HepG2 (cell line): ENCODE results near the gene ABCF1. TPM values are rescaled to one million over a fixed set of nuclear protein-coding genes. Genes with fewer than 3 reads are reported as not detected.

Experiments
- ATF6 ChIP-seq: sonication (generic); formaldehyde crosslinking; conservative IDR thresholded peaks from 2 replicates; pipeline ENCODE4 v1.4.0; 2020; ENCODE audit warnings: missing genetic modification reagents
- BHLHE40 ChIP-seq: IDR thresholded peaks from 2 replicates; pipeline ENCODE4 v1.6.1; 2011; ENCODE audit warnings: low read length, improper control_type of control experiment
- CBX5 ChIP-seq: sonication (generic); formaldehyde crosslinking; IDR thresholded peaks from 2 replicates; pipeline ENCODE4 v1.4.0; 2020; ENCODE audit warnings: missing genetic modification reagents, borderline replicate concordance
- GRHL1 ChIP-seq: sonication (generic); formaldehyde crosslinking; conservative IDR thresholded peaks from 2 replicates; pipeline ENCODE4 v1.8.0; 2022; ENCODE audit warnings: missing genetic modification reagents
- NCOA2 ChIP-seq: sonication (generic); formaldehyde crosslinking; IDR thresholded peaks from 2 replicates; pipeline ENCODE4 v1.8.0; 2022; ENCODE audit warnings: inconsistent platforms
- PITX1 ChIP-seq: sonication (generic); formaldehyde crosslinking; IDR thresholded peaks from 2 replicates; pipeline ENCODE4 v1.5.1; 2020; ENCODE audit warnings: mild to moderate bottlenecking, missing genetic modification reagents
- PPARG ChIP-seq: conservative IDR thresholded peaks from 2 replicates; pipeline ENCODE4 v1.6.1; 2016; ENCODE audit warnings: missing biosample characterization, missing genetic modification reagents
- RCOR2 ChIP-seq: IDR thresholded peaks from 2 replicates; pipeline ENCODE4 v1.6.1; 2016; ENCODE audit warnings: missing biosample characterization, missing genetic modification reagents
- SALL1 ChIP-seq: sonication (generic); formaldehyde crosslinking; IDR thresholded peaks from 2 replicates; pipeline ENCODE4 v1.8.0; 2022; ENCODE audit warnings: mild to moderate bottlenecking, missing genetic modification reagents
- TCF7 ChIP-seq: sonication (generic); IDR thresholded peaks from 2 replicates; pipeline ENCODE4 v1.6.1; 2016; ENCODE audit warnings: antibody characterized with exemption, low read depth
- ZNF10 ChIP-seq: sonication (generic); formaldehyde crosslinking; IDR thresholded peaks from 2 replicates; pipeline ENCODE4 v1.4.0; 2020; ENCODE audit warnings: mild to moderate bottlenecking, low read depth, missing genetic modification reagents, borderline replicate concordance
- ZNF160 ChIP-seq: sonication (generic); formaldehyde crosslinking; IDR thresholded peaks from 2 replicates; pipeline ENCODE4 v1.8.0; 2022; ENCODE audit warnings: mild to moderate bottlenecking, inconsistent platforms, missing genetic modification reagents
- ZNF235 ChIP-seq: sonication (generic); formaldehyde crosslinking; IDR thresholded peaks from 2 replicates; pipeline ENCODE4 v1.8.1; 2023; ENCODE audit warnings: mild to moderate bottlenecking, missing genetic modification reagents, borderline replicate concordance
- ZNF280D ChIP-seq: sonication (generic); formaldehyde crosslinking; IDR thresholded peaks from 2 replicates; pipeline ENCODE4 v1.5.1; 2020; ENCODE audit warnings: mild to moderate bottlenecking, missing genetic modification reagents
- ZNF383 ChIP-seq: sonication (generic); formaldehyde crosslinking; IDR thresholded peaks from 2 replicates; pipeline ENCODE4 v1.4.0; 2020; ENCODE audit warnings: missing genetic modification reagents, mild to moderate bottlenecking, borderline replicate concordance
- ZNF451 ChIP-seq: sonication (generic); formaldehyde crosslinking; IDR thresholded peaks from 2 replicates; pipeline ENCODE4 v1.5.0; 2020; ENCODE audit warnings: mild to moderate bottlenecking, missing genetic modification reagents
- ZNF530 ChIP-seq: sonication (generic); formaldehyde crosslinking; IDR thresholded peaks from 2 replicates; pipeline ENCODE4 v1.5.0; 2020; ENCODE audit warnings: low read depth, mild to moderate bottlenecking, missing genetic modification reagents
- ZNF720 ChIP-seq: sonication (generic); formaldehyde crosslinking; IDR thresholded peaks from 2 replicates; pipeline ENCODE4 v1.4.0; 2020; ENCODE audit warnings: missing genetic modification reagents
- ZNF891 ChIP-seq: sonication (generic); formaldehyde crosslinking; IDR thresholded peaks from 2 replicates; pipeline ENCODE4 v1.5.0; 2020; ENCODE audit warnings: mild to moderate bottlenecking, missing genetic modification reagents
- ZUFSP ChIP-seq: sonication (generic); formaldehyde crosslinking; IDR thresholded peaks from 2 replicates; pipeline ENCODE4 v1.9.0; 2021; ENCODE audit warnings: missing genetic modification reagents, mild to moderate bottlenecking, borderline replicate concordance
- polyA plus RNA-seq, 8 experiments: library from polyadenylated mRNA; depleted of rRNA in 3 of 8; stranded (reverse) in 7 of 8; unstranded in 1 of 8; fragments of >200 nt; fragmentation: Illumina TruSeq in 4 of 8; extraction: Trizol in 4 of 8; gene quantifications; 2 replicates each; pipeline versions ENCODE4 v1.2.1 to v1.2.3, GENCODE V29; 2011 to 2016; ENCODE audit warnings: low read depth in 4 of 8, missing spikeins in 1 of 8, mixed read lengths in 1 of 8; ENCODE audit not compliant: insufficient read depth in 1 of 8
- total RNA-seq, 5 experiments: library from RNA; depleted of rRNA; stranded (reverse); fragments of >200 nt; fragmentation: Illumina TruSeq; extraction: Trizol; gene quantifications; 2 replicates each; pipeline ENCODE4 v1.2.3, GENCODE V29; 2016; ENCODE audit warnings: low read depth in 1 of 5

ABCF1 gene
- total and polyA plus RNA-seq, 2 of the 13 experiments (the other 11 are each of a cell fraction or from before 2014, with no cell fraction given), result 25.4 to 98.9 TPM

GRCh38 chr6:30615958-30616810 is 44.9 kb downstream of the ABCF1 start (continued):
- no peak for TF ChIP-seq ZNF280D
- TF ChIP-seq ZNF451 (CRISPR knock-in tag), result no peak
- no peak for TF ChIP-seq ZNF720
- no peak for TF ChIP-seq ZUFSP (CRISPR knock-in tag)
- no peak for TF ChIP-seq NCOA2 (CRISPR knock-in tag)
- TF ChIP-seq TCF7, result no peak
- TF ChIP-seq CBX5 (CRISPR knock-in tag), result peak; percentile 69; the same call in 1 of the 2 replicates
- TF ChIP-seq ZNF891 (CRISPR knock-in tag), result no peak
- TF ChIP-seq ZNF383 (CRISPR knock-in tag), result no peak
- TF ChIP-seq PITX1, result 0 out of 2 replicates have a peak, but pooled peaks have one; percentile 17
- TF ChIP-seq ZNF10 (CRISPR knock-in tag), result no peak
- no peak; the same call in 1 of the 2 replicates for TF ChIP-seq PPARG
- no peak for TF ChIP-seq BHLHE40
- TF ChIP-seq ATF6 (CRISPR knock-in tag), result no peak
- no peak for TF ChIP-seq GRHL1 (CRISPR knock-in tag)
- TF ChIP-seq SALL1 (CRISPR knock-in tag), result no peak
- no peak for TF ChIP-seq ZNF235 (CRISPR knock-in tag)
- no peak for TF ChIP-seq RCOR2 (CRISPR knock-in tag)
- TF ChIP-seq ZNF160 (CRISPR knock-in tag), result no peak
- no peak for TF ChIP-seq ZNF530 (CRISPR knock-in tag)
